Activated CD4-positive, CD25-positive, alpha-beta regulatory T cell (primary cell): Measurements from ENCODE around the gene MYF6.

Experiments used
- DNase-seq, 4 experiments: peaks; one replicate each; lab custom pipeline; 2025; lab: John Stamatoyannopoulos, UW

The MYF6 gene

DNA sequence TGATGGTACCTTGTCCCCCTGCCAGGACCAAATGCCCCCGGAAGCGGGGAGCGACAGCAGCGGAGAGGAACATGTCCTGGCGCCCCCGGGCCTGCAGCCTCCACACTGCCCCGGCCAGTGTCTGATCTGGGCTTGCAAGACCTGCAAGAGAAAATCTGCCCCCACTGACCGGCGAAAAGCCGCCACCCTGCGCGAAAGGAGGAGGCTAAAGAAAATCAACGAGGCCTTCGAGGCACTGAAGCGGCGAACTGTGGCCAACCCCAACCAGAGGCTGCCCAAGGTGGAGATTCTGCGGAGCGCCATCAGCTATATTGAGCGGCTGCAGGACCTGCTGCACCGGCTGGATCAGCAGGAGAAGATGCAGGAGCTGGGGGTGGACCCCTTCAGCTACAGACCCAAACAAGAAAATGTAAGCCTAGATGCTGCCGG lies 410 bp downstream of the MYF6 start:
- DNase-seq, result no peak

DNA sequence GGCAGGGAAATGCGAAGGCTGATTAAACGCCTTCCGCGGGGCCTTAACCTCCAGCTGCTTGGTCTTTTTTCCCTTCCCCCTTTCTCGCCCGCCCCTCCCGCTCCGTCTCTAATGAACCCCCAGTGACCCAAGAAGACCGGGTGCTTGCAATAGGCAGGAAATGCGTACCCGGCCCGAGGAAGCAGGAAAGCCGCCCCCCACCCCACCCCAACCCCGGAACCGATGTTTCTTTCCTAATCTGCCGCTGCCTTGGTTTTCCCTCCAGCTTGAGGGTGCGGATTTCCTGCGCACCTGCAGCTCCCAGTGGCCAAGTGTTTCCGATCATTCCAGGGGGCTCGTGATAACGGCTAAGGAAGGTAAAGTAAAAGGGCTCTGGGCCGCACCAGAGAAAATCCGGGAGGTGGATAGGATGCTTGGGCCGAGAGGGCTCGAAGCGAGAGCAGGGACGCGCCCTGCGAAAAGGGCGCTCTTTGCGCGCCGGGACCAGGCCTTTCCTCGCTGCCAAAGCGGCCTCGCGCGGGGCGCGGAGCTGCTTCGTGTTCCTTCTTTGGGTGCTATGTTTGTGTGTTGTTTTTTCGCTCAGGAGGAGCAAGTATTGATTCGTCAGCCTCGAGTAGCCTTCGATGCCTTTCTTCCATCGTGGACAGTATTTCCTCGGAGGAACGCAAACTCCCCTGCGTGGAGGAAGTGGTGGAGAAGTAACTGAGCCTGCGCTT lies 983 bp downstream of the MYF6 start:
- DNase-seq, result no peak

DNA sequence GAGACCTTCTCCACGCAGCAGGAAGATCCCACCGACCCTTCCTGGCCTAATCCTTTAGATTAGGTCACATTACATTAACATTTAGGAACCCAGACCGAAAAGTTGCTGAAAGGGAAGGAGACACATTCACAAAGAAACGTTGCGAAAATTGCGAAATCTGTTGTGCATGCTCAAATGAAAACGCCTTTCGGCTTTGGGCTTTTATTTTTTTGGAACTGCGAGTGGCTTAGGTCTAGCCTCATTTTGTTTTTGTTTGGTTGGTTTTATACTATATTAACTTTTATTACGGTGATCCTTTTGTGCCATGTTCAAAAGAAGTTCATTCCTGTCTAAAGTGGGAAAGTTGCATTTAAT lies 1.5 kb downstream of the MYF6 start:
- DNase-seq, result no peak

DNA sequence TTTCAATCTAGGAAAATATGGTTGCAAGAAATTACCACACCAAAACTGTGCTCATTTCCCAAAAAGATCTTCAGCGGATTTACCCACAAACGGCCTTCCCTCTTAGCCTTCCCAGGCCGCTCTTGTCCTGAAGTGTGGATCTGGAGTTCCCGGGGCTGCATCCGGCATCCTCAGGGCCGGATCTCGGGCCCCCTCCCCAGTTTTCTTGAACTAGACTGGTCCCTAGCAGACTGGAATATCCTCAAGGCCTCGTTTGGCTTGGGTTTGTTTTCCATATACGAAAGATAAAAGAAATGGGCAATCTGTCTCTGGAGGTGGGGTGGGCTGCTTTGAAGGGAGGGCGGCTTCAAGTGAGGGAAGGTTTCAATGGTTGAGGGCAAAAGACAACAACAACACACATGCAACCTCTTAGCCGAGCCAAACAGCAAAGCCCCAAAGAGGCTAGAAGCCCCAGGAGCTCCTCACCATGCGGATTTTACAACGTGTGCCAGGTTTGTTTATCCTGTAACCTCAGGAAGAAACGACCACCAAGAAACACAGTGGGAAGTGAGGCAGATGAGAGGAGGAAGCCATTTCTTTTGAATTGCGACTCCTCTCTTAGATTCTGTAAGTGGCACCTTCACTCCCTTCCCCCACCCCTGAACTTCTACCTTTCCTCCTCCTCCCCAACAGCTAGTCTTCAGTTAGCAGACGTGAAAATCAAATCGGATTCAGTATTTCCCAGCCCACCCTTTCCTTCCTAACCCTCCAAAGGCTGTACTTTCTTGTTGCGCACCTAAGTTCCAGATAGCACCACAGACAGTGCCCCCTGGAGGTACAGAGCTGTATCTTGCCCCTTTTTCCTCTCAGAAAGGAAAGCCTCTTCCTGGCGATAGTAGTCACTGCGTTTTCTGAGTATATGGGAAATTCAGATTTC lies 2.6 kb downstream of the MYF6 start:
- DNase-seq, result no peak

DNA sequence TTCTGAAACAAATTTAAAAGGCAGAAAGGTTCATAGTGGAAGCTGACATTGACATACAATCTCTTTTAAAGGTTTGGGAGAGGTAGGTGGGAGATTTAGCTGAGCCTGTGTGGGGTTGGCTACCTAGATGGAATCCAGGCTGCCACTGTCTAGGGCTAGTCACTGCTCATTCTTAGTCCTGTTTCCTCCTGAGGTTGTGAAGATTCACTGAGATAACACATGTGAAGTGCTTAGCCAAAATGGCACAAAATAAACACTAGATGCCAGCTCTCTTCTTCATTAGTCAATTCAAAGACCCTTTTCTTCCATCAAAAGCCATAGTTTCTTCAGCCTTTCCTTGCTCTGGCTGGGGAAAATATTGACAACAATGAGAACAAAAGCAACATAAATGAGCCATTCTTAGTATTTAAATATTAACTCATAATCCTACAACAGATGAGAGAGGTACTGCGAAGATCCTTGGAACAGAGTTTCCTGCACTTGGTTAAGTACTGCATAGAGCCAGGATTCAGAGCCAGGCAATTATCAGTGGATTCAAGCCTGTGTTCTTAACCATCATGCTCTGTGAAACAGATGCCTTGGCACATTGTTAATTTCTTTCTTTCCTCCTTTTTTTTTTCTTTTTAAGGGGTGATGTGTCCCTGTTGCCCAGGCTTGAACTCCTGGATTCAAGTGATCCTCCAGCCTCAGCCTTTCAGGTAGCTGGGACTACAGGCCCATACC lies 3.5 kb downstream of the MYF6 start:
- no peak for DNase-seq

DNA sequence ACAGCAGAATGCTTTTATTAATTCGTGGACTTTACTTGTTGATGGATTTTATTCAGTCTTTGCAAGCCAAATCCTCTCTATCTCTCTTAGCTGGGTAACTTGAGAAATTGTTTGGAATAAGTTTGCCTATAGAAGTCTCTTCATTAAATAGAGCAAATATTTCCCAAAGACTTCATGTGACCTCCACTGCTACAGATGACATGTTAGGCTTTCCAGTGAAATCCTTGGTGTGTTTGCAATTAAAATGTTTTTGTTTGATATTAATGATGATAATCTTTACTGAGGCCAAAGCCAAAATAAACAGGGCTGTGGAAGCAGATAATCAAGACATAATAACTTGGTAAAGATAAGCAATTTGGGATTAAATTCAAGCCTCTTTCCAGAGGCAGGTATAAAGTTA lies 4.4 kb downstream of the MYF6 start:
- DNase-seq, result no peak

DNA sequence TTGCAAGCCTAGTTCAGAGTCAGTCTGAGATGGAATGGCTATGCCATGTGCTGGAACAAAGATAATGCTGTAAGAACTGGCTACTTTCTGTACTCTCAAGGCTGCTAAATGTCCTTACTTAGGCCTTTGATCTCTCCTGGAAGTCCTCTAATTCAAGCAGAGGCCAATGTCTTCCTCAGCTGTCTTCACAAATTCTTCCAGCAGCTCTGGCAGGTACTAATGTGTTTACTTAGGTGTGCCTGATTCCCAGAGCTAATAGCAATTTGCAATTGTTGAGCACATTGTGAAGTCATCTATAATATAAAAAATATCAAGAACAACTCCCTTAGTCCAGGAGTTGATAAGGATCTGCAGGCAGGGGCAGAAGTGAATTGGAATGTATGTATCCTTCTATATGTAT lies 5.4 kb downstream of the MYF6 start:
- no peak for DNase-seq

DNA sequence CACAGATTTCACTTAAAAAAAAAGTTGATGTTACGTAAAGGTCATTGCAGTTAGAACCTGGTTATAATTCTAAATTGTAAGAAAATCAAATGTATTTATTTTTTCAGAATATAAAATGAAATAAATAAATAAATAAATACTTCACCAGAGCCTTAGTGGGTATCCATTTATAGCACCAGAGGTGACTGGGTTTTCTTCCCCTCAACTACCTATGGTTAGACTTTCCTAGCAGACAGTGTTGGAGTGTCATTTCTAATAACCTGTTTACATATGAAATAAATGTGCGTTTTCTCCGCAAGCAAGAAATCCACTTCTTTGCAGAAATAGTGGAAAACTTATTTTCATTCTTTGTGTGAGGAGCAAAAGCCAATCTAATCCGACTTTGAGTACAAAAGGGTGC lies 6.0 kb downstream of the MYF6 start:
- DNase-seq, result no peak

DNA sequence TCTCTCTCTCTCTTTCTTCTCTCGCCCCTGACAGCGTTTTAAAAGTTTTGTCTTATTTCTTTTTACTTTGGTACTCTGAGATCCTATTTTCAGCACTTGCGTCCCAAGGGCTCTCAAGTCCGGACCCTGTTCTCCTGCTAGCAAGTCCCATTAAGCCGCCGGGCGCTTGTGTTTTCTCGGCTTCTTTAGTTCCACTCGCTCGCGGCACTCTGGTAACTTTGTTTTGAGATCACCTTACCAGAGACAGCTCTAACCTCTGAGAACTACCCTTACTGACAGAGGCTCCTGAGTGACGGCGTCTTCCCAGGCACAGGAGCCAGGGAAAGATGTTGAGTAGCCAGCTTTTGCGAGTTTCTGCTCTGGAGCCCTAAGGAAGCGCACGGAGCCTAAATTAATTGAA lies 6.6 kb downstream of the MYF6 start:
- no peak for DNase-seq

DNA sequence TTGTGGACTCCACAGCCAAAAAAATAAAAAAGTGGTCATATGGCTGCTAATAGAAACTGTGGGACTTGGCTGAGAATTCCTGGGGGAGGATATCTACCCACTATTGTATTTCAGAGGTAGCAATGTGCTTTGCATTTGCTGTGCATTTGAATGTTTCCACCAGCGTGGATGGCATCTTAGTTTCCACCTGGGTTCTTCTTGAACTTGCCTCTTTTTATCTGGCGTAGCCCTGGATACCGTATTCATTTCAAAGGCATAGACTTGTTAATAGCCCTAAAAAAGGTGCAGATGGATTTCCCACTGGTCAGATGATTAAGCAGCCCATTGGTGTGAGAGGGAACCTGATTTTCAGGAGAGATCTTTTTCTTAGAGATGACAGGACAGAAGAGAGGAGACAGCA lies 7.4 kb downstream of the MYF6 start:
- DNase-seq, result no peak

DNA sequence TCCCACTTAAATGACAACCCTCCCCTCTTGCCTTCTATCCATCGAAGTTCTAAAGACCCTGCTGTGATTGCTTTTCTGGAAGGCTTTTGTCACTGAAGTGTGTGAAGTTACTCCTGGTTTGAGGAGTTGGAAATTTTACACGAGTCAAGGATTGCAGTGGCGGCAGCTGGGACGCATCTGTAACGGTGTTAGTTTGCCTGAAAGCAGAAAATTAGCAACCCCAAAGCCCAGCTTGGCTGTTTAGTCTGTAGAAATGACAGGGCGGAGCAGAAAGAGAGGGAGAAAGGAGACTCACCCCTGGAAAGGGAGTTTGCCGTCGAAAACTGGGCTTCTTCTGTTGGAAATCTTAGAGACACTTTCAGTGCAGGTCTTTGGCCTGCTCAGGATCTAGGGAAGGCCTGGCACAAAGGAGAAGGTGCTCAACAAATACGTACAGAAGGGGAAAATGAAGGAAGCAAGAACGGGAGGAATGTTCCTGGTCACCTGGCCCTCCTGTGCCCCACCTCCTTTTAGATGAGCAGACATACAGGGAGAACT lies 8.3 kb downstream of the MYF6 start:
- no peak for DNase-seq

DNA sequence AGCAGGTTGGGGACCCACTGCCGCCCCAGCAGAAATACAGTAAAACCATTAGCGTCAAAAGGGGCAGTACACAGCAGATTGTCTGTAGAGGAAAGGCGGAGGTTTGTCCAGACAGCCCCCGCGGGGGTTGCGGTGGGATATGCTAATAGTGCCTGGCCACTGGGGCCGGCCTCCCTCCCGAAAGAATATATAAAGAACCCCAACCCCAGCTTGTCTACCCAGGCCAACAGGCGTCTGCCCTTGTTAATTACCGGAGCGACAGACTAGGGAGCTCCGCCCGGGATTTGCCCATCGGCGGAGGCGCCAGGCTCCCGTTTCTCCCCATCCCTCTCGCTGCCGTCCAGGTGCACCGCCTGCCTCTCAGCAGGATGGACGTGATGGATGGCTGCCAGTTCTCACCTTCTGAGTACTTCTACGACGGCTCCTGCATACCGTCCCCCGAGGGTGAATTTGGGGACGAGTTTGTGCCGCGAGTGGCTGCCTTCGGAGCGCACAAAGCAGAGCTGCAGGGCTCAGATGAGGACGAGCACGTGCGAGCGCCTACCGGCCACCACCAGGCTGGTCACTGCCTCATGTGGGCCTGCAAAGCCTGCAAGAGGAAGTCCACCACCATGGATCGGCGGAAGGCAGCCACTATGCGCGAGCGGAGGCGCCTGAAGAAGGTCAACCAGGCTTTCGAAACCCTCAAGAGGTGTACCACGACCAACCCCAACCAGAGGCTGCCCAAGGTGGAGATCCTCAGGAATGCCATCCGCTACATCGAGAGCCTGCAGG lies 9.4 kb downstream of the MYF6 start, which contains the start of gene MYF5:
MYF5 (plus strand) TSS at position 217 of the 774 bp plus-strand sequence; CDS start at position 369, 152 bp downstream.
- DNase-seq, result no peak

DNA sequence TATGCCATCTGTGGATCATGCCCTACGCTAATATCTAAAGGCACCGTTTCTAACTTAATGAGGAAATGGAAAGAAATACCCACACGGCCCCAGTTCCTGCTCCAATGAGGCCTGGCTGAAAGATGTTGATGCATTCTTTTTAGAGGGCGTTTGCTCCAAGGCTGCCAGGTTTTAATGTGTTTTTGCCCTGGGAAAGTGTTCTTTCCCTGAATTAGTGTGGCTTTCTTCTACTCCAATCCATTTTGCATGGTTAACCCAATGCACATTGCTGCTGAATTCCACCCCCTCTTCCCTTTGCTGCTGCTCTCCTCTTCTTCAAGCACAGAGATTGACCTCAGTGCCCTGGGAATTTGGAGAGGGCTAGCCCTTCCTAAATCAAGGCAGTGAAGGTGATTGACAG lies 10.4 kb downstream of the MYF6 start:
- no peak for DNase-seq

DNA sequence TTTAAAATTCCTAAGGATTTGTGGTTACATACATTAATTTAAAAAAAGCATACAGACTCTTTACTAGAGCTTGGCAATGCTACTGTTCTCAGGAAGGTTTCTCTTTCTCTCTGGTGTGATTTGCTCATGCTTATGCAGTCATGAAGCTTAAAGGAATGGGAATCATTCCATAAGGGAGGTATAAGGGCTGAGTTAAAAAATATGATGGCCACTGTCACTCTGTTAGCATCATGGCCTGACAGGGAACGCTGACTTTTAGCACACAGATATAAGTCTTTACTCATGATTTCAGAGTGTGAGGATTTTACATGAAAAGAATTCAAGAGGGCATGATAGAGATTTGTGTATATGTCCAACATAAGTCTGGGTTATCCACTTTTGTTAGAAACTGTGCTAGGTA lies 13.1 kb downstream of the MYF6 start:
- no peak for DNase-seq

DNA sequence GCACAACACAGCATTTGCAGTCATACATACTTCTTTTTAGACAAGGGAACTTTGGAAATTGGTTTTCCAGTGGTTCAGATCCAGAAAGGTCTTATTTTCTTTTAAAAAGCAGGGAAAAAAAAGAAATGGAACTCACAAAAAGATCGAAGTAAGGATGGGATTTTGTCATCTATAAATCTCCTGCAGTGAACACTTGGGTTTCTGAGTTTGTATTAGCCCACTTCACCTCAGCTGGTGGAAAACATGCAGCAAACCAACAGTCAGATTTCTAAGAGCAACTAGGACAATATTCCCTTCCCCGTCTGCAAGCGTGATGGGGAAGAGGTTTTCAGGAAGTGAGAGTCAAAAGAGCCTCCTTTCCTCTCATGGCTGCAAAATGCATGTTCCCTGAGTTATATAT lies 13.9 kb downstream of the MYF6 start:
- no peak for DNase-seq

DNA sequence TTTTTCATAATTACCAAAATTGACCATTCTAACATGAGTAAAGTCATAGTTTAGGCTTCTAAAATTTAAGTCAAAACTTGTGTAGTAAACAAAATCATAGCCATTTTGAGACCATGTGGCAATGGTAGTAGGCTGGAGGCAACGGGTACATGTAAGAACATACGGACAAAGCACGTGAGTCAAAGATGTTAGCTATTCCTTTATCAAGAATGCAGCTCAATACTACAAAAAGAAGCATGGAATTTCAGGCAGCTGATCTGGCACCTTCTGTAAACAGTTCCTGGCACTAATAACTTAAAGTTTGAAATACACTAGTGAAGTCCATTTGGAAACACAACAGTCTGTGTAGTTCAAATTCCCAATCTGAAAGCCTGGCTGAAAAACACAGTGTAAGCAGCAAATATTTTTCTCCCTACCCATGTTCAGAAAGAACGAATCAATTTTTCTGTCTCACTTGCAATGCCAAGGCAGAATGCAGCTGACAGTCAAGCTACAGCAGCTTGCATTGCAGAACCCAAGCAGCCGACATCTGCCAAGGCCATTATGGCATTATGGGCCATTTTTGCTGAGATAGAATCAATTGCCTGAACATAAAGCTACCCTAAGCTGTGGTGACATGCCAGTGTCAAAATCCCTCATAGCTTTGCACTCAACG lies 38.5 kb downstream of the MYF6 start:
- DNase-seq, result no peak

DNA sequence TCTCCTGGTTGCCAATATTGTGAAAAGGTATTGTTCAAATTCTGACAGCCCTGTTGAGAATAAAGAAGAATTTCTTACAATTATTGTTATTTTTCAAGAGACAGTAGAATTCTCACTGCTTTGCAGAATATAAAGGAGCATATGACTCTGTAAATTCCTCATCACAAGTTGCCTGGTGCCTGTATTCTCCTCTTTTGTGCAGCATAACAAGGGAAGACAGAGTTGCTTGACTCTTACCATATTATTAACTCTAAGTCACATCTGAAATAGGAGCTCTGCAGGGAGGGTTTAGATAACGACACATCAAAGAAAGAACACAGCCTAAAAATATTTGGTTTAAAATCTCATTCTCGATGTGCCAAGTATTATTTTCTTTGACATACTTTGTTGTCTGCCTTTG lies 40.4 kb downstream of the MYF6 start:
- DNase-seq, result no peak

DNA sequence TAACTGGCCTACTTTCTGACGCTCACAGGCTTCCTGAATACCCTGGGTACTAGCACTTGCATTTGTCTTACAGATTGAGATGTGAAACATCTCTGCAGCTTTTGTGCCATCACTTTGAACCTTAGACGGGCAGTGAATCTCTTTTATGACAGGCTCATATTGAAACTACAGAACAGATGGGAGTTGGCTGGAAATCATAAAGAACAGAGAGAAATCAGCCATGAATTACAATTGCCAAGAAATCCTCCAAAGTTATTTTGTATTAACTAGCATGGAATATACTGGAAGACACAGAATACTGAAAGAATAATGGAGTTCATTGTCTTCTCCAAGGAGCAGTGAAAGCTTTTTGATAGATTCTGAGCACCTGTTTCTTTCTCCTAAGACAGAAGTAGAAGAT lies 42.0 kb downstream of the MYF6 start:
- DNase-seq, result no peak

DNA sequence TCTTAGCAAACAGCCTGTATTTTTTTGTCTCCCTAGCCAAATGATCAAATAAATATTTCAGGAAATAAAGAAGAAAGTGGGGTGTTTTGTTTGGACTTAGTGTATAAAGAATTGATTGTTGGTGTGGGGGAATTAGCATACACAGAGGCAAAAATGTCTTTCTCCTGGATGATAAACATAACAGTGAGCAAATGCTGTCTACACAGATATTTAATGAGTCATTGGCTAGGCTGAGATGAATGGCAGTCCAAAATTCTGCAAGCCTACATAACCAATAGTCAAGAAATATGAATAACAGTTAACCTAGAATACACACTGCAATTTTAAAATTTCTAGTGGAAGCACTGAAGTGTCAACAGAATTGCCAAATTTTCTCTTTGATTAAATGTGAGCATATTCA lies 45.0 kb downstream of the MYF6 start:
- no peak for DNase-seq

DNA sequence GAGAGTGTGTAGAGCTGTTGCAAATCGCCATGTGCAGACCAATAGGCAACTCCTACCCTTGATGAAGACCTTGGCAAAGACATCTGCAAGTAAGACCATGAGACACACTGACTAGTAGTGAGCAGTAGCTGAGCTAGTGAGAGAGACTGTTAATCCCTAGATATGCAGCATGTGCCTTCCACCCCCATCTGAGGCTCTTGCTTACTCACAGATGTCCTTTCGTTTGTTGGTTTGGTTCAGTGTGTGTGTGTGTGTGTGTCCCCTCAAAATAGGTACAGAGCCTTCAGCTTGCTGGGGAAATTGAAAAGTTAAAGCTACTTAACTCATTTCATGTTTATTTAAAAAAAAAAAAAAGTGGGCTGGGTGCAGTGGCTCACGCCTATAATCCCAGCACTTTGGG lies 46.8 kb downstream of the MYF6 start:
- DNase-seq, result no peak

DNA sequence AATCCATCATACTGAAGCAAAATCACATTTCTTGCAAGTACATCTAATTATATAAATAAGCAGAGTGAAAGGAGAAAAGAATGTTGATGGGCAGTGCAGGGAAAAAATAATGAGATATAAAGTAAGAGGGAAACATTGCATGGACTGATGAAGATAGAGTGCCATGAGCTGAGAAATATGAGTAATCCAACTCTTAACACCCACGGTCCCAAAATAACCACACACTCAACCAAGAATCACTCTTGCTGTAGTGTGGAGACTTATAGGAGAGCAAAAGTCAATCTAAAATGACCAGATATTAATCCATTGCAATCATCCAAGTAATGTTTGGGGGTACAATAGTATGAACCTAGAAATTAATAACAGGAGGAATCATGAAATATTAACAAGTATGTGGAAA lies 49.4 kb downstream of the MYF6 start:
- no peak for DNase-seq
